Adrenal gland (tissue), 5 donors: ENCODE measurements around the gene NAV2.

Experiments used
- CTCF ChIP-seq, 6 experiments: fragments of 450-650 bp in 4 of 6; fragments of 200-600 bp in 2 of 6; sonication (generic) in 1 of 6; IDR thresholded peaks; 1 replicate in 5 of 6; 2 replicates in 1 of 6; pipeline versions ENCODE4 v1.5.1 to v1.8.0; 2016 to 2021; ENCODE audit warnings: antibody characterized with exemption in 6 of 6, mild to moderate bottlenecking in 2 of 6, moderate library complexity in 1 of 6
- POLR2A ChIP-seq, 2 donors: fragments of 450-650 bp; IDR thresholded peaks; one replicate each; pipeline ENCODE4 v1.6.1; 2017; ENCODE audit warnings: antibody characterized with exemption in 2 of 2, mild to moderate bottlenecking in 2 of 2, moderate library complexity in 1 of 2
- donor health status: DM: no; HTN: no; CAD: no.

DNA sequence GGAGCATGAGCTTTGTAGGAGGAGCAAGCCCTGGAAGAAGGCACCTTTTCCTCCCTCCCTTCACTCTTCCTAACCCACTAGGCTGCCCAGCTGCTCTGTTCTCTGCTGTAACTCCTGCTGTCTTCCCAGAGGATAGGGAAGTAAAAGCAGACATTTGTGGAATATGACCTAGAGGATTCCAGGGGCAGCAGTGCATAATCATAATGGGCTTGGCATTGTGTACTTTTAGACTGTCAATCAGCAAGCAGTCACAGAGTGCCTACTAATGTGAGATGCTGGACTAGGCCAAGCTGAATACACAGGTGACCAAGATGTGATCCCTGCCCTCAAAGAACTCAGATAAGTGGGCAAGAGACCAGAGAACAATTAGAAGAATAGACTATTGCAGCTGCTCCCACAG lies 133.0 kb downstream of the NAV2 start:
- TF ChIP-seq CTCF (IDR thresholded peaks at IDR 0.05) (no peak), POLR2A (IDR thresholded peaks at IDR 0.05) (no peak)
